Measurements from ENCODE around the gene MVB12B.

Gene MVB12B

DNA sequence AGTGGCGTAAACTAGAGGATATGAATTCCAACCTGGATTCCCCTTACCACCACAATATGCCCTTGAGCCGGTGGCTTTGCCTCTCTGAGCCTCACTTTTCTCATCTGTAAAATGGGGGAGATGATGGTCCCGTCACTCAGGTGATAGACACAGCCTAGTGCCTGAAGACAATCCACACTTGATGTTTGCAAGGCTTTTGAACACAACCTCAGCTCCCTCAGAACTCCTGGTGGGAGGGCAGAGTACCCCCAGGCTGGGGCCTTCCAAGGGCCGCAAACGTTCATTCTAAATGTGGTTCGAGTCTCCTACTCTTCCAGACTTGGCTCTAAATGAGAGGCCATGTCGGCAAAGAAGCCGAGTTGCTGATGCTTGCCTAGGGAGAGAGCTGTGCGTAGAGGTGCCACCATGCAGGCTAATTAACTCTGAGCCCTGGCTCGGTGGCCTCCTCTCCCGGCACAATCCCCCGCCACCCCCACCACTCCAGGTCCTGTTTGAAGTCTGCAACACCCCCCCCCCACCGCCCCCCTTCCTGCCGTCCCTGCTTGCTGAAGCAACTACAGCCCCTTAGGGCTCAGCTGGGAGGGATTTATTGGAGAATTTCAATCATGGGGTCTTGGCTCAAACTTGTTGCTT, 189.4 kb downstream of the MVB12B start:
- H3K9me3 Mint-ChIP-seq: no peaks in the 10 kb centered on the region
- DNase-seq (ENCODE audit: low spot score): no peak
- H3K36me3 Mint-ChIP-seq (ENCODE audit: low read depth): no peaks in the 10 kb centered on the region
- H3K4me1 Mint-ChIP-seq (ENCODE audit: low read depth): peaks cover 30% of the 10 kb centered on the region
- H3K4me3 Mint-ChIP-seq: peak overlapping the region; percentile 76
- H3K27ac Mint-ChIP-seq: no peak overlapping the region
- H3K27me3 Mint-ChIP-seq (ENCODE audit: low read depth): peaks cover 75% of the 10 kb centered on the region

DNA sequence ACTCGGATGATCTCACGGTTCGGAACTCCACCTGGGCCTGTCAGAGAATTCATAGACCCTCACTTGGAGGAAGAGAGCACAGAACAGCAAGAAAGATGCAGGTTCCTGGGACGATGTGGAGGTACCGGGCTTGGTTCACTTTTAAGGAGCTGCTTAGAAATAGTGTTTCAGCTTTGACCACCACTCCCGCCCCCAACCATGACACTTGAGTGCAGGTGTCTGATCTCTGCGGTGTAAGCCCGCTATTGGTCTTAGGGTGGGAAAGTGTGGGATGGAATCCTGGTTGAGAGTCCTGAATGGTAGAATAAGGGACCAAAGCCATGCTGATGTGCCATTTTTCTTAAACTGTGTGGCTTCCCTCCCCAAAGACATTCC, 189.9 kb downstream of the MVB12B start:
- DNase-seq (ENCODE audit: low spot score): no peak
- Mint-ChIP-seq H3K4me3 (peak overlapping the region; percentile 76), H3K4me1 (ENCODE audit: low read depth) (peaks cover 30% of the 10 kb centered on the region), H3K9me3 (no peaks in the 10 kb centered on the region), H3K27ac (peak overlapping the region; percentile 76), H3K27me3 (ENCODE audit: low read depth) (peaks cover 74% of the 10 kb centered on the region), H3K36me3 (ENCODE audit: low read depth) (no peaks in the 10 kb centered on the region)

DNA sequence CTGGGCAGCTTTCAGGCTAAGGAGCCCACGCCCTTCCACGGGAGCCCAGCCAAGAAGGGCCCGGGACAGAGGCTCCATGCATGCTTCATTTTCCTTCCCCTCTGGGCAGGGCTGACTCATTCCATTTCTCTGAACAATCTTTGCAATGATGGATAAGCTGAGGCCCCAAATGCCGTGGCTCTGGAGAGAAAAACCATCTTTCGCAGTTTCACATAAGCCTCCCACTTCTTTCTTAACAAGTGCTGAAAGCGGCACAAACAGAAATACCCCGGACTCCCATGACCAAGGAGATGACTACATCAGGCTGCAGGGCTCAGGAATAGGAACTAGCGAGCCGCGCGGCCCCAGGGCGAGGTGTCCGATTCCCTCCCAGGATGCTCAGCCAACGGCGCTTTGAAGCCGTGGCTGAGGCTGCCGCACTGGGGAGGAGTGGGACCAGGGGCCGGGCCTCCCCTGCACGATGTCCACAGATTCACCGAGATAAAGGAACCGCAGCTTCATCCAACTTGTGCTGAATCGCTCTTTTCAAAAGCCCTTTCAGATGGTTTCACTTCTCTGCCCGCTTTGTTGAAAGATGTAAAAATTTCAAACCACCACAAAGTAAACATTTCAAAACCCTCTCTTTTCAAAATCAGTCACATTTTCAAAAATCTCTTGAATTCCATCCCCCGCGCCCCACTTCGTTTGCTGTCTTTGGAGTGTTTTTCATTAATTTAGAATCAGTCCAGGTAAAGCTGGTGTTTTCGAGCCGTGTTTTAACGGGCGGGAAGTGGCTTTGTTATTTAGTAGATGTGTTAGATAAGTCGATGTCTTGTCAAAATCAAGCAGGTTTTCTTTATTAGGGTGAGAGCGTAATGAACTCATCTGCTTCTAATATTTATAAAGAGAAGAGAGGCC, 190.6 kb downstream of the MVB12B start:
- Mint-ChIP-seq H3K4me1 (ENCODE audit: low read depth) (peaks cover 30% of the 10 kb centered on the region), H3K36me3 (ENCODE audit: low read depth) (no peaks in the 10 kb centered on the region), H3K4me3 (peak overlapping the region; percentile 76), H3K27me3 (ENCODE audit: low read depth) (peaks cover 69% of the 10 kb centered on the region), H3K9me3 (no peaks in the 10 kb centered on the region), H3K27ac (peak overlapping the region; percentile 76)
- peak; percentile 80 for DNase-seq (ENCODE audit: low spot score)

DNA sequence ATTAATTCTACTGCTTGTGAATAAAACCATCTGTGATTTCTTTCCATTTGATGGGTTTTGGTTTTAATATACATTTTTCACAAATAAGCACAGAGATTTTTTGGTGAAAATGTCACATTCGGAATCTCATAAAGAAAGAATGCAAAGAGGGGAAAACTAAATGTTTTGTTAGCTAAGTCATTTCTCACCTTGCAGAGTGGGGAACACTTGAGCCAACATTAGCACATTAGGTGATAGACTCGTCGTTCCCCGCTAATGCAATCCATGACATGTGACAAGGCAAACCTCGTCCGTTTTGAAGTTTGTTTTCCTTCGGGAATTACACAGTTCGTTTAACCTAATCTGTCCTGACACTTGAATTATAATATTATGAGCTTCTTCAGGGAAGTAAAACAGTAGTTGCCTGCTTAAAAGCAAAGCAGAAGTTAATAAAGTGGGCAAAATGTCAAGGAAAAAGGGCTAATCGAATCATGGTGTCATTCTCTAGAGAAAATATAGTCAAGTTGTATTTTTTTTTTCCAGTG, 191.3 kb downstream of the MVB12B start:
- Mint-ChIP-seq H3K9me3 (no peaks in the 10 kb centered on the region), H3K4me3 (peak overlapping the region; percentile 76), H3K36me3 (ENCODE audit: low read depth) (no peaks in the 10 kb centered on the region), H3K27me3 (ENCODE audit: low read depth) (peaks cover 66% of the 10 kb centered on the region), H3K4me1 (ENCODE audit: low read depth) (peaks cover 31% of the 10 kb centered on the region), H3K27ac (no peak overlapping the region)
- DNase-seq (ENCODE audit: low spot score): no peak

DNA sequence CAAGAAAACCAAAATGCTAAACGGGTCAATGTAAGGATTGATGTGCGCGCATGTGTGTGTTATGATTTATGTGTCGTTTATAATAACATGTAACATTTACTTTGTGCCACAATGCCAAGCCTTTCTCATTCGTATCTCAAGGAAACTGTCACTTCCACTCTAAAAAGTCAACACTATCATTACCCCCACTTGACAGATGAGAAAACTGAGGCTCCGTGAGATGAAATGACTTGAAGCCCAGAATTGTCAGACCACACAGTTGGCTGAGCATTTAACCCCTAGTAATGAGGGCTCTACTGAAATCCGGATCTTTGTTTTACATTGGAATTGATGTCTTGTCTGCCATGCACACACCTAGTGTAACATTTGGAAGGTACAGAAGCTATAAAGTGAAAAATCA, 192.1 kb downstream of the MVB12B start:
- no peak overlapping the region for H3K4me3 Mint-ChIP-seq
- peaks cover 66% of the 10 kb centered on the region for H3K27me3 Mint-ChIP-seq (ENCODE audit: low read depth)
- H3K9me3 Mint-ChIP-seq: no peaks in the 10 kb centered on the region
- H3K27ac Mint-ChIP-seq: no peak overlapping the region
- no peak for DNase-seq (ENCODE audit: low spot score)
- H3K4me1 Mint-ChIP-seq (ENCODE audit: low read depth): peaks cover 38% of the 10 kb centered on the region
- H3K36me3 Mint-ChIP-seq (ENCODE audit: low read depth): no peaks in the 10 kb centered on the region

DNA sequence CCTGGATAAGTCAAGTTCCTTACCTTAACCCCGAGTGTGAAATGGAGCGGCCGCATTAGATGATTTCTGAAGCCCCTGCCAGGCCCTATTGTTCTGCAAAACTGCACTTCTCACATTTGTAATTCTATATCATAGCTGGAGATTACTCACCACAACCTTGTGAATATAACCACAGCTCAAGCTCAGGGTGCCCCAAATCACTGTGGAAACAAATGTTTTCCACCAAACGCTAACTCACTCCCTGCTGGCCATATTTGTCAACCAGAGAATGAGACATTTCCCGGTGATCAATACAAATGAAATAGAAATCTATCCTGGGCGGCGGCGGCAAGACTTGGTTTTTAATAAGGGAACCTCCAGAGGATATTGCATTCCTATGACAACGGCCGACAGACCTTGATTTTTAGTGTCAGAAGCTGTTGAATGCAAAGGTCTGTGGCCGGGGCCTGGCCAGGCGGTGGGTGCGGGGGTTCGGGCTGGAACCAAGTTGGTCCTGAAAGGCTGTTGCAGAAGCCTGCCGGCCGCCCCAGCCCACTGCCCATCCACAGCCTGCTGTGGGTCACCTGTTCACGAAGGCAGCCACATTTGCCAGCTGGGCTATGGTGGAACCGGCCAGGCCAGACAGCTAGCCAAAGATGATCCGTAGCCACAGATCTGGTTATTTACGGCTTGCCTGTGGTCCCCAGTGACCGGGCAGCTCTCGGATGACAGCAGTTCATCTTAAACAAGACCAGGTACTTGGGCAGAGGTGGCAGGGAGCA, 193.2 kb downstream of the MVB12B start:
- H3K27ac Mint-ChIP-seq: no peak overlapping the region

DNA sequence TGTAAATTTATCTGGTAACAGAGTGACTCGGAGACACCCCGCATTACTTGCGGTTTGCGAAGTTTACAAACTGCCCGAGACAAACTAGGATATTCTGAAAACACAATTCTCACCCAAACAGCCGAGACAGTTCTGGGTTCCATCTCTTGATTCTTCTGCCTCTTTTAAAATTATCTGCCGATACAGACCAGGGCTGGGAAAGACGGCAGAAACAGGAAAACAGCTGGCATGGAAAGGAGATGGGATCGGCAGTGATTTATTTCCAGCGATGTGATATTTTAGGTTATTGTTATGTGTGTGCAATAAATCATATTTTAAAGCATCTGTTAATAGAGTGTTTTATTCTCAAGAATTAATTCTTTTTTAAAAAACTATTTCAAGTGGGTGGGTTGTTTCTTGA, 193.8 kb downstream of the MVB12B start:
- no peaks in the 10 kb centered on the region for H3K9me3 Mint-ChIP-seq
- no peak overlapping the region for H3K27ac Mint-ChIP-seq
- peaks cover 69% of the 10 kb centered on the region for H3K27me3 Mint-ChIP-seq (ENCODE audit: low read depth)
- peaks cover 42% of the 10 kb centered on the region for H3K4me1 Mint-ChIP-seq (ENCODE audit: low read depth)
- DNase-seq (ENCODE audit: low spot score): no peak
- no peaks in the 10 kb centered on the region for H3K36me3 Mint-ChIP-seq (ENCODE audit: low read depth)
- H3K4me3 Mint-ChIP-seq: no peak overlapping the region

More for the DNA sequence above, 193.2 kb downstream of the MVB12B start:
- H3K36me3 Mint-ChIP-seq (ENCODE audit: low read depth): no peaks in the 10 kb centered on the region
- H3K4me1 Mint-ChIP-seq (ENCODE audit: low read depth): peaks cover 42% of the 10 kb centered on the region
- peaks cover 69% of the 10 kb centered on the region for H3K27me3 Mint-ChIP-seq (ENCODE audit: low read depth)
- peak; percentile 16 for DNase-seq (ENCODE audit: low spot score)
- H3K9me3 Mint-ChIP-seq: no peaks in the 10 kb centered on the region
- no peak overlapping the region for H3K4me3 Mint-ChIP-seq

DNA sequence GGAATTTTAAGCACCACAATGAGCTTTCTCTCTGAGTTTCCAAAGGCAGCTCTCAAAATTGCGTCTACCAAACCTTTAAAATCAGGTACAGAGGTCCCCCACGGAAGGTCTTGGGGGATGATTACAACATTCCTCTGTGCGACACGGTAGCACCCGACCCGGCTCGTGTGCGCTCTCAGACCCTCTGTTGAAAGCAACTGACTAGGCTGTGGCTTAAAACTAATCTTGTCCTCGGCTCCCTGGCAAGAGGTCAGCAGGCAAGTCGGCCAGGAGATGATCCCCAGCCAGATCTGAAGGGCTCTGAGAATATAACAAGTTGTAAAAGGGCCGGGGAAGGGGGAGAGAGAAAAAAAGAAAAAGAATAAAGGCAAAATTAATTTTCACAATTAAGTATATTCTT, 194.5 kb downstream of the MVB12B start:
- Mint-ChIP-seq H3K27ac (no peak overlapping the region), H3K4me1 (ENCODE audit: low read depth) (peaks cover 42% of the 10 kb centered on the region), H3K27me3 (ENCODE audit: low read depth) (peaks cover 66% of the 10 kb centered on the region), H3K4me3 (no peak overlapping the region), H3K9me3 (no peaks in the 10 kb centered on the region), H3K36me3 (ENCODE audit: low read depth) (no peaks in the 10 kb centered on the region)
- no peak for DNase-seq (ENCODE audit: low spot score)

DNA sequence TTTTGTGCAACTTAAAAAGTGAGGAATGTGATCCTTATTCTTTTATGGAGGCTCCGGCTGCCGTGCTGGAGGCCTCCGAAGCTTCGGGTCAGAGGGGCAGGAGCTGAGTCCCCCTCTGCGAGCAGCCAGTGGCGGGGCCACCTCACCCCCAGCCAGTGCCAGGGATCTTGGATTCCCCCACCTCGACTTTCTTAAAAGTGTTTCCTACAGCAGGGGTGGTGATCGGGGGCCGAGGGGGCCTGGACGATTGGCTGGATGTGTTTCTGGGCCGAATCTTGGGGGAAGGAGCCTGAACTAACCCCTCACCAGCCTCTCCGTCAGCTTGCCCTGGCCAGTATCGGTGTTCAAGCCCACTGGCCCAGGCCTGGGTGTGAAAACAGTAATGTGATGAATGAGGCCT, 194.9 kb downstream of the MVB12B start:
- Mint-ChIP-seq H3K4me3 (no peak overlapping the region), H3K27me3 (ENCODE audit: low read depth) (peaks cover 63% of the 10 kb centered on the region), H3K4me1 (ENCODE audit: low read depth) (peaks cover 39% of the 10 kb centered on the region), H3K27ac (no peak overlapping the region), H3K9me3 (no peaks in the 10 kb centered on the region), H3K36me3 (ENCODE audit: low read depth) (no peaks in the 10 kb centered on the region)
- no peak for DNase-seq (ENCODE audit: low spot score)

DNA sequence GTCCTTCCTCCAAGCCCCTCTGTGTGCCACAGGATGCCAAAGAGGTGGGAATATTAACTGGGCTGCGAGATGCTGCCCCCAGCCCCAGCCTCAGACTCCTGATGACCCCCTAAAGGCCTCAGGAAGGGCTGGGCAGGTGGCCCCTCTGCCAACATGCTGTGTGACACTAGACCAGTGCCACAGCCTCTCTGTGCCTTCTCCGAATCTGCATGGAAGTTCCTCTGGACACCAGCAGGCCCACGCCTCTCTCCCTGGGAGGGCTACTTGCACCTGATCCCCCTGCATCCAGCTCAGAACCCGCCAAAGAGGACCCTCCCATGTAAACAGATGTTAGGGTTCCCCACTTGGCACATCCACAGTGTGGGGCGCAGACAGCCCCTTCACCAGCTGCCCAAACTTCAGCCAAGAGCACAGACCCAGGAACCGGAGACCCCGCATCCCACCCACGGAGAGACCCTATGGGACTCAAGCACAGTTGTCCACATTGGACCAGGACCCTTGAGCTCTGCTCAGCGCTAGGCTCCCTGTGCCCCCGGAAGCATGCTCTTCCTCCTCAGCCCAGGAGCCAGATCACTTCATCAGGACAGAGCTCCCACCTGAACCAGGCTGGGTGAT, 195.5 kb downstream of the MVB12B start:
- Mint-ChIP-seq H3K9me3 (no peaks in the 10 kb centered on the region), H3K36me3 (ENCODE audit: low read depth) (no peaks in the 10 kb centered on the region), H3K27me3 (ENCODE audit: low read depth) (peaks cover 58% of the 10 kb centered on the region), H3K4me3 (no peak overlapping the region), H3K27ac (no peak overlapping the region), H3K4me1 (ENCODE audit: low read depth) (peaks cover 33% of the 10 kb centered on the region)
- no peak for DNase-seq (ENCODE audit: low spot score)

DNA sequence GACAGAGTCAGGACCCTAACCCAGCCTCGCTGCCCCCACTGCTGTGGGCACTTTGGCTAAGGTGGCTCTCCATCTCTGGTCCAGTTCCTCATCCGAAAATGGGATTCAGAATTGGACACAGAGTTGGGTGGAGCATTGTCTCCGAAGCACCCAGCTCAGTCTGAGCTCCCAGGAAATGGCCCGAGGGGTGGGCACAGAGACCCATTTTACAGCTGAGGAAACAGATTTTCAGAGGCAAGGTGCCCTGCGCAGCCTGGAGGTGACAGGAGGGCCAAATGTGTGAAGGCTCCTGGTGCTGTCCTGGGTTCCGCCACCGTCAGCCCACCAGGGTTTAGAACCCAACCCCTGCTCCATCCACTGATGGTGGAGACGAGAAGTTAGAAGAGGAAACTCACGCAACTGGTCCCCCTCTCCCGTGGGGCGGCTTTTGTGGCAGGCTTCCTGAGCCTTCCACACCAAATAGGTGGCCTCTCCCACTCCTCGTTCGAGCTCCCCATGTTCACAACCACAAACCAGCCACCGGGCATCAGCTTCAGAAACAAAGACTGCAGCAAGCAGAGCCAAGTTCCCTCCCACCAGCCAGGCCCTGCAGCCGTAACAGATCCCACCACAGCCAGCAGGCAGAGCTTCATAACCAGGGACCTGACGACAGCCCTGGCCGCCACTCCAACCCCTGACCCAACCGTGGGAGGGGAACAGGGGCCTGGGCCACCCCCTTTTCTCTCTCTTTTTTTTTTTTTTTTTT, 196.2 kb downstream of the MVB12B start:
- DNase-seq (ENCODE audit: low spot score): no peak
- no peaks in the 10 kb centered on the region for H3K36me3 Mint-ChIP-seq (ENCODE audit: low read depth)
- no peak overlapping the region for H3K4me3 Mint-ChIP-seq
- H3K4me1 Mint-ChIP-seq (ENCODE audit: low read depth): peaks cover 26% of the 10 kb centered on the region
- no peaks in the 10 kb centered on the region for H3K9me3 Mint-ChIP-seq
- H3K27ac Mint-ChIP-seq: no peak overlapping the region
- peaks cover 54% of the 10 kb centered on the region for H3K27me3 Mint-ChIP-seq (ENCODE audit: low read depth)

DNA sequence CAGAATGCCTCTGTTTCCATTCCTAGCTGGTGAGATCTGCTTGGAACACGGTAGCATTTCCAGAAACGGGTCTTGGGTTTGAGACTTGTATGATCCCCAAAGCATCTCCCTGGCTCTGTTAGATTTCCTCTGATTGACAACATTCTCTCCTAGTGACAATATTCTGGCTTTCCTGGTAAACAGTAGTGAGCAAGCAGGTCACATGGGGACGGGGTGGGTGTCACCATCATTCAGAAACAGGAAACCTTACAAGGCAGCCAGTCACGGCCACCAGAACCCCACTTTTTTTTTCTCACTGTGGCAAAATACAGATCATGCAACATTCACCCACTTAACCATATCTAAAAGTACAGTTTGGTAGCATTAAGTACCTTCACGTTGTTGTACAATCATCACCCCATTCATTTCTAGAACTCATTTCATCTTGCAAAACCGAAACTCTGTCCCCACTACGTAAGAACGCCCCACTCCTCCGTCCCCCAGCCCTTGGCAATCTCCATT, 197.0 kb downstream of the MVB12B start:
- H3K9me3 Mint-ChIP-seq: no peaks in the 10 kb centered on the region
- peak overlapping the region; percentile 48 for H3K4me3 Mint-ChIP-seq
- H3K27ac Mint-ChIP-seq: no peak overlapping the region
- no peaks in the 10 kb centered on the region for H3K36me3 Mint-ChIP-seq (ENCODE audit: low read depth)
- peak; percentile 46 for DNase-seq (ENCODE audit: low spot score)
- H3K4me1 Mint-ChIP-seq (ENCODE audit: low read depth): peaks cover 20% of the 10 kb centered on the region
- H3K27me3 Mint-ChIP-seq (ENCODE audit: low read depth): peaks cover 50% of the 10 kb centered on the region
